Kidney epithelial cell (primary cell): ENCODE data around the gene KCNMB2. TPM values are rescaled to one million over a fixed set of nuclear protein-coding genes. Genes with fewer than 3 reads are reported as not detected.
A peak's percentile ranks its signal among the peaks of the same experiment; 100 is the strongest.

Source experiments
- DNase-seq: peaks from one replicate; pipeline ENCODE4 v3.0.0-alpha.2; 2010; ENCODE audit warnings: low read depth
- H3K27me3 ChIP-seq: 2 replicates; pipeline ENCODE4 v1.6.0; 2011; ENCODE audit warnings: low read length; ENCODE audit not compliant: control insufficient read depth, insufficient read depth
- H3K36me3 ChIP-seq: 2 replicates; pipeline ENCODE4 v1.5.1; 2011; ENCODE audit warnings: low read length; ENCODE audit not compliant: control insufficient read depth, insufficient read depth
- H3K4me3 ChIP-seq: 2 replicates; pipeline ENCODE4 v1.5.1; 2011; ENCODE audit warnings: low read depth, mild to moderate bottlenecking, control low read depth, low read length
- CTCF ChIP-seq: IDR thresholded peaks from 2 replicates; pipeline ENCODE4 v1.5.1; 2011; ENCODE audit warnings: mild to moderate bottlenecking, moderate library complexity, low read length, control low read depth, inconsistent platforms; ENCODE audit not compliant: insufficient read depth, poor library complexity, severe bottlenecking
- total RNA-seq: library from RNA; depleted of rRNA; stranded (reverse); fragments of >200 nt; gene quantifications from 2 replicates; pipeline ENCODE4 v1.2.3, GENCODE V29; 2015

Gene KCNMB2
- total RNA-seq: 3.6 TPM in 1 of 2 replicates, not detected in the other

GRCh38 chr3:178536211-178537079, at the start of gene KCNMB2:
TSS of gene KCNMB2 (plus strand) at chr3:178536436.
- H3K4me3 ChIP-seq: peak within 1 kb of the TSS; percentile 25
- H3K27me3 ChIP-seq: no peaks in the 10 kb centered on the region
- TF ChIP-seq CTCF: no peak

DNA sequence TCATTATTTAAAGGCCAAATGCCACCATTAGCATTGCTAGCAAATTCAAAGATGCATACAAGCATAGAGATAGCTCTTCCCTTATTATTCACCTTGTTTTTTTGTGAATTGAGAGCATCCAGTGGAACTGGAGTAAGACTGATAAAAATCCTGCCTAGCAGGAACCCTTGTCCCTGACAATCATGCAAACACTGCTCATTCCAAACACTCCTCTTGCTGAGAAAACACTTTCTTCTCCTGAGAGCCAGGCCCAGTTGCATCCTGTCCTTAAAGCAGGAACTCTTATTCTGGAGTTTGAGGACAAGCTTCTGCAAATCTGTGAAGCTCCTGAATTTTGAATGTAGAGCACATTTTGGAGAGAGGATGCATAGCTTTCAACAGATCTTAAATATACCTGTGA, 49.3 kb upstream of the KCNMB2 start:
- DNase-seq: no peak
- Histone ChIP-seq H3K27me3 (no peaks in the 10 kb centered on the region), H3K36me3 (no peaks in the 10 kb centered on the region), H3K4me3 (no peak overlapping the region)
- no peak for TF ChIP-seq CTCF

More at GRCh38 chr3:178536211-178537079, at the start of gene KCNMB2:
- no peaks in the 10 kb centered on the region for H3K36me3 ChIP-seq
- DNase-seq: no peak

DNA sequence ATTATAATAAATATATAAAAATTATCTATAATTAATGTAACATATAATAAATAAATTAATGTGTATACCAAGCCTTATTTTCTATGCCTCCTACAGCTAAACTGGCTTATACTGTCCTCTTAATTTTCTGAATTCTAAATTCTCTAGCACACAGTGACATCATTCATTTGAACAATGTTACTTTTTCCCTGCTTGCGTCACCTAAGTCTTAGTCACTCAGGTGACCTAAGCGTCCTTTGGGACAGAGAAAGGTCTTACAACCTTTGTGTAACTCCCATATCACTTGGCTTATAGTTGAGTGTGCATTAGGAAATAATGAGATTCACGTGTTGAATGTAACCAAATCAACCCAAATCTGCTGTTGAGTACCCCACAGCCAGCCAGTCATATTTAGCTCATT, 48.5 kb upstream of the KCNMB2 start:
- DNase-seq: no peak
- Histone ChIP-seq H3K36me3 (no peaks in the 10 kb centered on the region), H3K27me3 (no peaks in the 10 kb centered on the region), H3K4me3 (no peak overlapping the region)
- no peak for TF ChIP-seq CTCF

DNA sequence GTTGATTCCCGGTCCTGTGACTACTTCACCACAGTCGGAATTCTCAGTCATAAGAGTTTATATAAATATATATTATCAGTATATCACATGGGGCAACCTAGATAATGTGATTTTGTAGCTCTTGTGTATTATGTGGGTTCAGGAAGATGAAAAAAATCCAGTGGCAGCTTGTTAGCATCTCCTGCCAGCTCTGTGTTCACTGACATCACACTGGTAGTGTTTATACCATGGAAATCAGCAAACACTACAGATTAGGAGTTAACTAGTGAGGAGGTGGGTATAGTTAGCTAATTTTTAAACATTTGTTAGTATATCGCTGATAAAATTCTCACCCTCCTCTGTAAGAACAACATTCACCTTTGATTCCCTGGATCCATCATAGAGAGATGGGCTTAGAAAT, 44.5 kb upstream of the KCNMB2 start:
- DNase-seq: no peak
- Histone ChIP-seq H3K27me3 (no peaks in the 10 kb centered on the region), H3K4me3 (no peak overlapping the region), H3K36me3 (no peaks in the 10 kb centered on the region)
- no peak for TF ChIP-seq CTCF

- TF ChIP-seq CTCF: no peak
- H3K36me3 ChIP-seq: no peaks in the 10 kb centered on the region
- DNase-seq: no peak
- H3K27me3 ChIP-seq: no peaks in the 10 kb centered on the region
- no peak overlapping the region for H3K4me3 ChIP-seq
Observed at GRCh38 chr3:178492491-178492890, 43.7 kb upstream of the KCNMB2 start.

- DNase-seq: no peak
- H3K4me3 ChIP-seq: no peak overlapping the region
- H3K36me3 ChIP-seq: no peaks in the 10 kb centered on the region
- no peaks in the 10 kb centered on the region for H3K27me3 ChIP-seq
- TF ChIP-seq CTCF: no peak
Observed at GRCh38 chr3:178494386-178494785, 41.9 kb upstream of the KCNMB2 start.
